Activated naive CD4-positive, alpha-beta T cell treated with anti-CD3 and anti-CD28 coated beads, Interleukin-2, amount 10 ng/mL, durations not matched to agents 7 days and 5 days (primary cell): Measurements from ENCODE around the gene GMDS.

ENCODE experiments used
- CTCF ChIA-PET: fragments of 350-600 bp; sonication (Branson Sonifier 250); formaldehyde crosslinking; loops from one replicate; lab custom pipeline; 2021; ENCODE audit warnings: antibody characterized with exemption; lab: Charles Lee
- DNase-seq: peaks from one replicate; pipeline ENCODE4 v3.0.0-alpha.2; 2020
- H3K27ac Mint-ChIP-seq: one replicate; pipeline ENCODE4 v1.8.0; 2021; ENCODE audit warnings: mild to moderate bottlenecking, moderate library complexity, mixed read lengths
- H3K27me3 Mint-ChIP-seq: one replicate; pipeline ENCODE4 v1.8.0; 2021; ENCODE audit warnings: mild to moderate bottlenecking, mixed read lengths
- H3K36me3 Mint-ChIP-seq: one replicate; pipeline ENCODE4 v1.8.0; 2021; ENCODE audit warnings: mixed read lengths
- H3K4me1 Mint-ChIP-seq: one replicate; pipeline ENCODE4 v1.8.0; 2021; ENCODE audit warnings: mixed read lengths
- H3K4me3 Mint-ChIP-seq: one replicate; pipeline ENCODE4 v1.8.0; 2021; ENCODE audit warnings: mild to moderate bottlenecking, moderate library complexity, mixed read lengths
- H3K9me3 Mint-ChIP-seq: one replicate; pipeline ENCODE4 v1.8.0; 2021; ENCODE audit warnings: mixed read lengths

GMDS gene

DNA sequence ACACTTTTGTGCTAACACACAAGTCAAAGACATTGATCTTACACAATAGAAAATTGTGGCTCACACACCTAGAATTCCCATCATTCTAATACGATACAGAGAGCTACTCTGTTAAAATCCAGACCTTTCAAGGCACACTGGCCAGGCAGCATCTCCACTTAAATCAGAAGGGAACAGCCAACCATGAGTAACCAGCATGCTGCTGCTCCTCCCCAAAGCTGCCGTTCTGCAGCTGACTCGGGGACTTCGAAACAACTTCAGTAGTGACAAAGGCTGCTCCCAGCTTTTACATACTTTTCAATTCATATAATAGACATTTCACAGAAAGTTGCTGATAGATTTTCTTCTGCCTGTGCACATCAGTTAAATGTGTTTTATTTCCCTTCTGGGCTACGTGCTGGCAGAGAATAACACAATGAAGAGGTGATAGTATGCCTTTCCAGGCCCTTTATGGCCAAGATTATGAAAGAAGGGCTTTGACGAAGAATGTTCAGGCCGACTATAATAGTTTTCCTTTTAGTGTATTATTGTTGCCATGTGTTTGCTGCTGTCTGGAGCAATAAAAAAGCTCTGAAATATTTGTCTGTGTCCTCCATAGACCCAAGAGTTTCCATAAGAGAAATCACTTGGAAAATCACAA, 159.0 kb downstream of the GMDS start:
- Mint-ChIP-seq H3K4me3 (no peak overlapping the region), H3K9me3 (no peaks in the 10 kb centered on the region), H3K27ac (no peak overlapping the region), H3K4me1 (peaks cover 13% of the 10 kb centered on the region), H3K27me3 (no peaks in the 10 kb centered on the region), H3K36me3 (peaks cover 3% of the 10 kb centered on the region)
- CTCF ChIA-PET, result interaction anchor here (1.3 kb wide), 1 partner anchor 17 kb away, joined by 3 read pairs; no protein-coding TSS in a partner anchor
- DNase-seq, result no peak

DNA sequence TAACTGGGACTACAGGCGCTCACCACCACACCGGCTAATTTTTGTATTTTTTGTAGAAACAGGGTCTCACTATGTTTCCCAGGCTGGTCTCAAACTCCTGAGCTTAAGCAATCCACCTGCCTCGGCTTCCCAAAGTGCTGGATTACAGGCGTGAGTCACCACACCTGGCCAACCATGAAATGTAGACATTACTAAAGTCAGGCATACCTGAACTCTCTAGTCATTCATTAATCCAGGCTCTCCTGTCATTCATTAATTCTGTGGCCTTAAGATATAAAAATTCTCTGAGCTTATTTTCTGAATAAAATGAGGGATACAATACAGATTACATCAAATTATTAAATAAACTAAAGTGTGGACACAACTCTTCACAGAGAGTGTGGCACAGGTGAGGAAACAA, 159.7 kb downstream of the GMDS start:
- H3K4me1 Mint-ChIP-seq, result peaks cover 19% of the 10 kb centered on the region
- CTCF ChIA-PET, result no interaction called here
- H3K9me3 Mint-ChIP-seq, result no peaks in the 10 kb centered on the region
- peaks cover 6% of the 10 kb centered on the region for H3K36me3 Mint-ChIP-seq
- no peak overlapping the region for H3K4me3 Mint-ChIP-seq
- no peak overlapping the region for H3K27ac Mint-ChIP-seq
- no peaks in the 10 kb centered on the region for H3K27me3 Mint-ChIP-seq
- no peak for DNase-seq

DNA sequence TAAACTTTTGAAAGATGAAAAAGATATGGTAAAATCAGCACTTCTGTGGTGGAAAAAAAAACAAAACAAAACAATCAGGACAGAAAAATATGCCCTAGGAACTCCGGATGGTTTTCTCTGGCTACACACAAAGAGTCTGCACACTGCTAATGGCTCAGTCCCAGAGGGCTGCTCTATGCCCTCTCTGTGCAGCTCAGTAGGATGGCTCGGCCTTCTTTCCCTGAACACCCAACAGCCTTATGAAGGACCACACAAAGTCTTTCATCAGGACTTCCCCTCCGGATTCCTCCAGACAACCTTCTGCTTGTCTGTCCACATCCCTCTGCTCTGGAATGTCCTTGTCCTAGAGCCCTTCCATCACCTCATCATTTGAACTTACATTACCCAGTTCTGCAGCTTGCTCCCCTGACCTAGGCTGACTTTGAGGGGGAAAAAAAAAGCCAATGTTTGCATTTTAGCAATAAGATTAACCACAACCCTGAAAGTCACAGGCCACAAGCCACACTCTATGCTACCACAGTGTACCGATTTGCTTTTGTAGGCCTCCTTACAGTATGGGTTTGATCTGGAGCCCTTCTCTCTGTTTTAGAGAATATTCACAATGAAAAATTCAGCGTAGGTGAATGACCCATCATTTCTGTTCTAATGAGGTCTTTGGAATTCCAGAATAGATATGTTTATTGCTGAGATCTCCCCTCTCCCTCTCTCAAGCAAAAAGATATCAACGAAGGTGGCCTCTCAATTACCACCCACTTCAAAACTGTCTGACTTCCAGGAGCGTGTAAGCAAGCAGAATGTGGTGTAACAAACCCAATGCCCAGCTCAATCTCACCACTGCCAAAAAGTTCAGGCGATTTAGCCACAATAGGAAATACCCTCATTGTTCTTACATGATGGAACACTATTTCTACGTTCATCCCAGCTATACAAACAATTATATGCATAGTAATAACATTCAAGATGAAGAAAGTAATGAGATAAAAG, 164.0 kb downstream of the GMDS start:
- H3K4me1 Mint-ChIP-seq, result peaks cover 31% of the 10 kb centered on the region
- peak; percentile 54 for DNase-seq
- H3K9me3 Mint-ChIP-seq, result peaks cover 12% of the 10 kb centered on the region
- no peaks in the 10 kb centered on the region for H3K27me3 Mint-ChIP-seq
- H3K4me3 Mint-ChIP-seq, result no peak overlapping the region
- peak overlapping the region; percentile 30 for H3K27ac Mint-ChIP-seq
- CTCF ChIA-PET, result no interaction called here
- peaks cover 10% of the 10 kb centered on the region for H3K36me3 Mint-ChIP-seq

DNA sequence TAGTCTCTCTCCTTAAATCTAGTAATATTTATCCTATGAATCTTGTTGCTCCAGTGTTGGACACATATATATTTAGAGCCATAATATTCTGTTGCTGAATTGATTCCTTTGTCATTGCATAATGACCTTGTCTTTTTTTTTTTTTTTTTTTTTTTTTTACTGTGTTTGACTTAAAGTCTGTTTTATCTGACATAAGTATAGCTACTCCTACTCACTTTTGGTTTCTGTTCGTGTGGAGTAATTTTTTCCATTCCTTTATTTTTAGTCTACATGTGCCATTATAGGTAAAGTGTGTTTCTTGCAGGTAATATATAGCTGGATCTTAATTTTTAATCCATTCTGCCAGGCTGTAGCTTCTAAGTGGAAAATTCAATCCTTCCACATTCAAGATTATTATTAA, 166.5 kb downstream of the GMDS start:
- CTCF ChIA-PET, result no interaction called here
- H3K27ac Mint-ChIP-seq, result no peak overlapping the region
- no peak overlapping the region for H3K4me3 Mint-ChIP-seq
- peaks cover 31% of the 10 kb centered on the region for H3K4me1 Mint-ChIP-seq
- DNase-seq, result no peak
- peaks cover 12% of the 10 kb centered on the region for H3K9me3 Mint-ChIP-seq
- peaks cover 10% of the 10 kb centered on the region for H3K36me3 Mint-ChIP-seq
- H3K27me3 Mint-ChIP-seq, result no peaks in the 10 kb centered on the region

DNA sequence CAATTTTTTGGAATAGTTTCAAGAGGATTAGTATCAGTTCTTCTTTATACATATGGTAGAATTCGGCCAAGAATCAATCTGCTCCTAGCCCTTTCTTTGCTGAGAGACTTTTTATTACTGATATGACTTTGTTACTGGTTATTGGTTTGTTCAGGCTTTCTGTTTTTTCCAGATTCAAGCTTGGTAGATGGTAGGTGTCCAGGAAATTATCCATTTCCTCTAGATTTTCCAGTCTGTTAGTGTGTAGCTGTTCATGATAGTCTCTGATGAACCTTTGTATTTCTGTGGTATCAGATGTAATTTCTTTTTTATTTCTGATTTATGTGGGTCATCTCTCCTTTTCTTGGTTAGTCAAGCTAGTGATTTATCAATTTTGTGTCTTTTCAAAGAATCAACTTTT, 167.6 kb downstream of the GMDS start:
- Mint-ChIP-seq H3K9me3 (peaks cover 12% of the 10 kb centered on the region), H3K4me3 (no peak overlapping the region), H3K36me3 (peaks cover 10% of the 10 kb centered on the region), H3K27me3 (no peaks in the 10 kb centered on the region), H3K27ac (no peak overlapping the region), H3K4me1 (peaks cover 28% of the 10 kb centered on the region)
- CTCF ChIA-PET, result no interaction called here
- DNase-seq, result no peak

DNA sequence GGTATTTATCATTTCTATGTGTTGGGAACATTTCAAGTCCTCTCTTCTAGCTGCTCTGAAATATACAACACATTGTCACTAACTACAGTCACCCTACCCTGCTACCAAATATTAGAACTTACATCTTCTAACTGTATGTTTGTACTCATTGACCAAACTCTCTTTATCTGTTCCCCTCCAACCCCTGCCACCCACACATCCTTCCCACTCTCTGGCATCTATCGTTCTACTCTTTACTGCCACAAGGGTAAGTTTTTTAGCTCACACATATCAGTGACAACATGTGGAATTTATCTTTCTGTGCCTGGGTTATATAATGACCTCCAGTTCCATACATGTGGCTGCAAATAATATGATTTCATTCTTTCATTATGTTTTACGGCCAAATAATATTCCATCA, 171.9 kb downstream of the GMDS start:
- Mint-ChIP-seq H3K4me3 (no peak overlapping the region), H3K9me3 (peaks cover 8% of the 10 kb centered on the region), H3K4me1 (no peaks in the 10 kb centered on the region), H3K27me3 (no peaks in the 10 kb centered on the region), H3K36me3 (peaks cover 2% of the 10 kb centered on the region), H3K27ac (no peak overlapping the region)
- CTCF ChIA-PET, result no interaction called here
- DNase-seq, result no peak

DNA sequence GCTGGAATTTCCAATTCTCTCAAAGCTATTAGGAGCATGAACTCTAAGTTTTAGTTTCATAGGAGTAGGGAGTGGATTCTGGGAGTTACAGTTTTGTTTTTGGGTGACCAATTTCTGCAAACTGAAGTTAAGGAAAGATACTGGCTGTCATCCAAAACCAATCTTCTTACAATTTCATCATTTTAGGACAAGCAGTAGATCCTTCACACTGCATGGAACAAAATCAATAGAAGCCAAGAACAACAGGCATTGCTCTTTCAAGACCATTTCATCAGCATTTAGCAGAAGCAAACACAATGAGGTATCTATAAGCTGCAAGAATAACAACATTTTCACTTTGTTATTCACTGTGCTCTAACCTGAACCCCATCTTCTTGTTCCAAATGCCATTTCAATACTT, 173.0 kb downstream of the GMDS start:
- no peak overlapping the region for H3K4me3 Mint-ChIP-seq
- H3K27ac Mint-ChIP-seq, result no peak overlapping the region
- no peaks in the 10 kb centered on the region for H3K4me1 Mint-ChIP-seq
- no peaks in the 10 kb centered on the region for H3K27me3 Mint-ChIP-seq
- H3K9me3 Mint-ChIP-seq, result peaks cover 7% of the 10 kb centered on the region
- no peak for DNase-seq
- H3K36me3 Mint-ChIP-seq, result peaks cover 2% of the 10 kb centered on the region
- CTCF ChIA-PET, result no interaction called here

DNA sequence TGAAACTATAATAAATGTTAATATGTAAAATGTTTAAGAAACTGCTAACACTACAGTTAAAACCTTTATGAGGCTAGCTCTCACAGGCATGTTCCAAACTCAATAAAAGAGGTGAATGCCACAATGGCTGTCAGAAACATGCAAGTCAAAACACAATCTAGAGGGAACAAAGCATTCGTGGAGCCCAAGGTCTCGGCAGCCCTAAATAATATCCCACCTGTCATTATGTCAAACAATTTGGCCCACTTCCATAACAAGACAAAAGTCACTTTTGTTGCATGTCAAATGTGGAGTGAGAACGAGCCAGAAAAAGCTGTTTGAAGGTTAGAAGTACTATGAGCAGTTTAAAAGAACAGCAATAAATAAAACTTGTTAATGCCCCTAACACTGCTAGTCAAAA, 181.9 kb downstream of the GMDS start:
- peaks cover 2% of the 10 kb centered on the region for H3K36me3 Mint-ChIP-seq

DNA sequence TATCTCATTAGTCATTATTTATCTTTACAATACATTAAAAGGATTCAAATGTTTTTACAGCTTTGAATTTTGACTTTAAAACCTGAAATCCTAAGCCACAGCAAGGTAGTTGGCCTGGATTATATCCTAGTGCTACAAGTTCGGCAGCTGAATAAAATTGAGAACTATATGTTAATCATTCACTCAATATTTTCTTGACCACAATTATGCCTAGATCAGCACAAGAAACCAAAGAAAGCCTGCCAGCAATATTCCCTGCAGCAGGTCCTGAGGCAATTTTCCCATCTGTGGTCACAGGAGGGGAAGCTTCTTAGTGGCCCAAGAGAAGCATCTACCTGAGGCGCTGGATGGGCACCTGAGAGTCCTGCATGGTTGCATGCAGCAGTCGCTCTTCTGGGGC, 183.5 kb downstream of the GMDS start:
- Mint-ChIP-seq H3K9me3 (no peaks in the 10 kb centered on the region), H3K27ac (no peak overlapping the region), H3K27me3 (no peaks in the 10 kb centered on the region), H3K36me3 (peaks cover 4% of the 10 kb centered on the region), H3K4me3 (no peak overlapping the region), H3K4me1 (no peaks in the 10 kb centered on the region)
- no peak for DNase-seq
- CTCF ChIA-PET, result no interaction called here

More for the DNA sequence above, 181.9 kb downstream of the GMDS start:
- H3K9me3 Mint-ChIP-seq, result no peaks in the 10 kb centered on the region
- no peak for DNase-seq
- CTCF ChIA-PET, result no interaction called here
- no peak overlapping the region for H3K4me3 Mint-ChIP-seq
- H3K27ac Mint-ChIP-seq, result no peak overlapping the region
- H3K4me1 Mint-ChIP-seq, result no peaks in the 10 kb centered on the region
- H3K27me3 Mint-ChIP-seq, result no peaks in the 10 kb centered on the region

DNA sequence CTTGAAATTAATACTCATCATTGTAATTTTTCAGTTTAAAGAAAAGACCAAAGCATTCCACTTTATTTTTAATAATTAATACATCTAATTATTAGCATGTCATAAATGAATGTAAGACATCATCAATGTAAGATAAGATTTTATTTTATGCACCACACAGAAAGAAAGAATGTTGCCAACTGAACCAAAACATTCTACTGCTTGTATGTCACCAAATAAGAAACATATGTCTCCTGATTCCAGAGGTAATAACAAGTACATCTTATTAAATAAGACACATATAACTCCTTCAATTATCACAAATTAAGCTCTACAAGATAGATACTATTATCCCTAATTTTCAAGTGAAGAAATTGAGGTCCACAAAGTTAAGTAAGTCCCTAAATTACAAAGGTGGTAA, 189.5 kb downstream of the GMDS start:
- peaks cover 4% of the 10 kb centered on the region for H3K36me3 Mint-ChIP-seq
- no peak for DNase-seq
- no peak overlapping the region for H3K27ac Mint-ChIP-seq
- H3K9me3 Mint-ChIP-seq, result no peaks in the 10 kb centered on the region
- H3K4me3 Mint-ChIP-seq, result no peak overlapping the region
- H3K4me1 Mint-ChIP-seq, result no peaks in the 10 kb centered on the region
- CTCF ChIA-PET, result no interaction called here
- no peaks in the 10 kb centered on the region for H3K27me3 Mint-ChIP-seq

DNA sequence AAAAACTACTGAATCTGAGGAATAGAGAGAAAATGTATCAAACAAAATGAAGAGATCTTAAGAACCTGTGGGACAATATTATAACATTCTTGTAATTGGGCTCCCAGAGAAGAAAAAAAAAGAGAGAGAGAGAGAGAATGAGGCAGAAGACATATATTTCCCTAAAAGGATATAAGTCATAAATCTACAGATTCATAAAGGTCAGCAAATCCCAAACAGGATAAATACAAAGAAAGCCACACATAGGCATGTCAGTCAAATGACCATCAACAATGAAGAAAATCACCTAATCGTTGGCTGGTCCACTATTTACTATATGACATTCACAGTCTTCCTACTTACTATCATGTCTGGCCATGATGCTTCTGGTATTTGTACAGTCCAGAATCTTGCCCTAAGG, 190.3 kb downstream of the GMDS start:
- H3K4me1 Mint-ChIP-seq, result no peaks in the 10 kb centered on the region
- H3K9me3 Mint-ChIP-seq, result no peaks in the 10 kb centered on the region
- no peak overlapping the region for H3K4me3 Mint-ChIP-seq
- DNase-seq, result no peak
- no peak overlapping the region for H3K27ac Mint-ChIP-seq
- CTCF ChIA-PET, result no interaction called here
- no peaks in the 10 kb centered on the region for H3K27me3 Mint-ChIP-seq
- H3K36me3 Mint-ChIP-seq, result peaks cover 5% of the 10 kb centered on the region

DNA sequence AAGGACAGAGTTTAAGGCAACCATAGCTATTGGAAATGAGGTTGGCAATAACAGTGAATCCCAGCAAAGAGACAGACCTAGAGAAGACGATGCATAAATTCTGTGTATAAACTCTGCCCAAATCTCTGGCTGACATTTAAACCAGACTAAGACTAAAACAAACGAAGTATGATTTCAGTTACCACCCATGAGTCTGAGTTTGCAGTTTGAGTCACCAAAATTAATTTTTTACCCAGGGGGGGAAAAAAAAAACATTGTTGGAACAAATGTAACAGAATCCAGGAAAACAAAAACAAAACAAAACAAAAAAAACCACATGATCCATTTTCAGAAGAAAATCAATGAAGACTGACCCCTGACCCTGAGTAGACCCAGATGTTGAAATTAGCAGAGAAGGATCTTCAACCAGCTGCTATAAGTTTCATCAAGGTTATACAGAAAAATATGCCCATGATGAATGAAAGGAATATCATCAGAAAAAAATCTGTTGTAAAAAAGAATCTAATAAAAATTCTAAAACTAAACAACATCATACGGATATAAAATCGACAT, 190.8 kb downstream of the GMDS start:
- H3K36me3 Mint-ChIP-seq, result peaks cover 5% of the 10 kb centered on the region
- no peaks in the 10 kb centered on the region for H3K4me1 Mint-ChIP-seq
- no peaks in the 10 kb centered on the region for H3K27me3 Mint-ChIP-seq
- no peak overlapping the region for H3K27ac Mint-ChIP-seq
- DNase-seq, result no peak
- no peaks in the 10 kb centered on the region for H3K9me3 Mint-ChIP-seq
- H3K4me3 Mint-ChIP-seq, result no peak overlapping the region
- CTCF ChIA-PET, result no interaction called here

DNA sequence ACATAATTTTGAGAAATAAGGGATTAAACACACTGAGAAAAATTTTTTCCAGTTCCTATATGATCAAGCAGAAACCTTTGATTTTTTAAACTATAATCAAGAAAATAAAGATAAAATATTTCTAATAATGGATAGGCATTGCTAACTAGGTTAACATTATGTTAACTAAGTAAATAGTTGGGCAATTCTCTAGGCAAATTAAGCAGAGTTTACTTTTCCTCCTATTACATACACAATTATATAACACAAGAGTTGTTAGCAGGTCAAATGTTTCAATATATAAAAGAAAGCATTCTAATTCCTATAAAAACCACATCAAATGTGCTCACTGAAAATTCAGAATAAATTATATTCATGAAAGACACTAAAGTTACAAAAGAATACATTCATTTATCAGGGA, 191.7 kb downstream of the GMDS start:
- Mint-ChIP-seq H3K4me1 (no peaks in the 10 kb centered on the region), H3K9me3 (no peaks in the 10 kb centered on the region), H3K4me3 (no peak overlapping the region), H3K27ac (no peak overlapping the region), H3K27me3 (no peaks in the 10 kb centered on the region), H3K36me3 (peaks cover 5% of the 10 kb centered on the region)
- CTCF ChIA-PET, result no interaction called here
- no peak for DNase-seq

DNA sequence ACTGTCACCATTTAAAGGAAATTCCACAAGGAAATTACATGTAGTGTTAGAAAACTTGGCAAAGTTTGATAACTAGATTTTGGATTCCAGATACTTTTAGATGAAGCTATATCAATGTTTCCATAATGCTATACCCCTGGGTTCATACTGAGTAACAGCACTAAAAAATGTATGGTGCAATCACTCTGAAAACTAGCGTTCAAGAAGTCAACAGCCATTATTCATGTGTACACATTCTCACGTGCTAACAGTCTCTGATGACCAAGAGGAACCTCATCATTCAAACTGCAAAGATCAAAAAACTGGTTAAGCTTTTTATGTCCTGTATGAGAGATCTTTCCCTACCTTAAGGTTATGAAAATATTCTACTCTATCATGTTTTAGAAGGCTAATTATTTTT, 197.6 kb downstream of the GMDS start:
- Mint-ChIP-seq H3K27me3 (no peaks in the 10 kb centered on the region), H3K4me1 (no peaks in the 10 kb centered on the region), H3K36me3 (peaks cover 2% of the 10 kb centered on the region), H3K4me3 (no peak overlapping the region), H3K9me3 (peaks cover 3% of the 10 kb centered on the region), H3K27ac (no peak overlapping the region)
- CTCF ChIA-PET, result no interaction called here
- no peak for DNase-seq
